IPS-NIHi7 (cell line): ENCODE results near the gene SLC45A2.
"Not testable (repeated sequence)": the region's sequence is repeated elsewhere in the genome, so short reads cannot be mapped to it uniquely, and the experiment has no call there.

Experiments
- DNase-seq: peaks from one replicate; pipeline ENCODE4 v3.0.0; 2012; ENCODE audit warnings: mixed read lengths; ENCODE audit errors: extremely low spot score

The SLC45A2 gene

GRCh38 chr5:33921002-33921401 is 63.5 kb downstream of the SLC45A2 start:
- DNase-seq, result no peak

- not testable (repeated sequence) for DNase-seq
Measured at GRCh38 chr5:33914844-33915243, 69.6 kb downstream of the SLC45A2 start.

GRCh38 chr5:33906248-33906647 is 78.2 kb downstream of the SLC45A2 start:
- not testable (repeated sequence) for DNase-seq

- DNase-seq, result no peak
Measured at GRCh38 chr5:33905381-33905780, 79.1 kb downstream of the SLC45A2 start.

- no peak for DNase-seq
Measured at GRCh38 chr5:33903118-33903517, 81.4 kb downstream of the SLC45A2 start.

- DNase-seq, result no peak
Measured at GRCh38 chr5:33901156-33901555, 83.3 kb downstream of the SLC45A2 start.
